C4-2B (cell line): ENCODE data around the gene NPAS3.

Experiments used
- H3K27ac ChIP-seq: fragments of 450-650 bp; 2 replicates; pipeline ENCODE4 v1.5.1; 2017
- CTCF ChIP-seq: fragments of 450-650 bp; conservative IDR thresholded peaks from 2 replicates; pipeline ENCODE4 v1.5.1; 2017; ENCODE audit warnings: mild to moderate bottlenecking
- ZFX ChIP-seq: fragments of 450-650 bp; IDR thresholded peaks from 2 replicates; pipeline ENCODE4 v1.6.1; 2017

Gene NPAS3

GRCh38 chr14:33194551-33194950, 255.9 kb downstream of the NPAS3 start:
- TF ChIP-seq CTCF (no peak), ZFX (no peak)

GRCh38 chr14:33198684-33199083, 260.0 kb downstream of the NPAS3 start:
- H3K27ac ChIP-seq = no peak overlapping the region
- TF ChIP-seq ZFX = no peak
- no peak for TF ChIP-seq CTCF

More at GRCh38 chr14:33194551-33194950, 255.9 kb downstream of the NPAS3 start:
- no peak overlapping the region for H3K27ac ChIP-seq

DNA sequence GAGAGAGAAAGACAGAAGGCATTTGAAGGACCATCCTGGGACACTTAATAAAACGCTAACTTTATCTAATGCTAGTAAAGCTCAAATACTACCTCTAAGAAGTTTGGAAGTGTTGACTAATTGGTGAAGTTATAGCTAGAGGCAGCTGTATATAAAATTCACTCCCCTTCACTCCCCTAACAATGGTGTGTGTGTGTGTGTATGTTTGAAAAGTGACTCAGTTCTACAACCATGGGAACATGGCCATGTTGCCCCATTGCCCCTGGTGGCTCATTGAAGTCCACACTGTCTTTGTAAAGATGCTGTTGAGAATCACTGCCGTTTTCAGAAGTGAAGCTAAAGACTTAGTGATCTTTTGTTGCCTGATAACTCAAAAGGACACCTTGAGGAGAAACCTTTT, 262.4 kb downstream of the NPAS3 start:
- H3K27ac ChIP-seq = no peak overlapping the region
- TF ChIP-seq ZFX = no peak
- TF ChIP-seq CTCF = no peak

DNA sequence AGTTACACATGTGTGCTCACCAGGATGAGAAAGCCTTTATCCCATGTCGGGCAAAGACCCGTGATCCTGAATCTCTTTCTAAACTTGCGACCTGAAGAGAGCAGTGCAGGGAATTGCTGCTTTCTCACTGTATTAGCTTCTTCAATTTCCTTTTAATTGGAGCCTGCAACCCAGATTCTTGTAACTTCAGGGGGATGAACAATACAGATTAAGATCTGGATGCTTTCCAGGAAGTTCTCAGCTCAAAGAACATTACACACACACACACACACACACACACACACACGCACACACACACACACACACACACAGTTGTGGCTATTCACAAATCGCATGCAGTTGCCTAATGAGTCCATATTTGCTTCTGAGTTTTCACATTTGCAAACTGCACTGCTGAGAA, 268.3 kb downstream of the NPAS3 start:
- TF ChIP-seq ZFX (no peak), CTCF (no peak)
- no peak overlapping the region for H3K27ac ChIP-seq

- TF ChIP-seq ZFX = no peak
- TF ChIP-seq CTCF = no peak
- no peak overlapping the region for H3K27ac ChIP-seq
Measured at GRCh38 chr14:33207467-33208017, 268.9 kb downstream of the NPAS3 start.

- H3K27ac ChIP-seq = no peak overlapping the region
- TF ChIP-seq ZFX (no peak), CTCF (no peak)
Measured at GRCh38 chr14:33210311-33210710, 271.6 kb downstream of the NPAS3 start.

- TF ChIP-seq ZFX = no peak
- no peak for TF ChIP-seq CTCF
- no peak overlapping the region for H3K27ac ChIP-seq
Measured at GRCh38 chr14:33218026-33218425, 279.3 kb downstream of the NPAS3 start.
